A549 (cell line): ENCODE measurements around the gene KCNMA1.
"Not testable (repeated sequence)": the region's sequence is repeated elsewhere in the genome, so short reads cannot be mapped to it uniquely, and the experiment has no call there.

ENCODE experiments used
- KDM1A ChIP-seq: fragments of 200-600 bp; sonication (generic); IDR thresholded peaks from 2 replicates; pipeline ENCODE4 v1.6.1; 2016; ENCODE audit warnings: low read depth, mild to moderate bottlenecking
- NR3C1 ChIP-seq: fragments of >200 bp; sonication (Bioruptor Twin); formaldehyde crosslinking; IDR thresholded peaks from 3 replicates; pipeline ENCODE4 v1.6.1; 2017
- POLR2A ChIP-seq: IDR thresholded peaks from 2 replicates; pipeline ENCODE4 v1.6.1; 2012; ENCODE audit warnings: mild to moderate bottlenecking, low read length
- POLR2AphosphoS2 ChIP-seq: conservative IDR thresholded peaks from 2 replicates; pipeline ENCODE4 v1.6.1; 2012; ENCODE audit warnings: low read length, improper control_type of control experiment, inconsistent platforms
- RAD21 ChIP-seq, 2 experiments: fragments of >200 bp in 1 of 2; sonication (Bioruptor Twin) in 1 of 2; formaldehyde crosslinking in 1 of 2; IDR thresholded peaks in 1 of 2; conservative IDR thresholded peaks in 1 of 2; 2 replicates in 1 of 2; 3 replicates in 1 of 2; pipeline ENCODE4 v1.6.1; 2012 to 2018; ENCODE audit warnings: inconsistent platforms in 1 of 2
- RFX5 ChIP-seq: fragments of 450-650 bp; IDR thresholded peaks from 2 replicates; pipeline ENCODE4 v1.7.1; 2014; ENCODE audit warnings: antibody characterized with exemption, mild to moderate bottlenecking, moderate library complexity
- SREBF2 ChIP-seq: fragments of 450-650 bp; IDR thresholded peaks from 2 replicates; pipeline ENCODE4 v1.6.1; 2014; ENCODE audit warnings: mild to moderate bottlenecking, moderate library complexity
- TF ChIP-seq, protein P1 (sequence below): fragments of 250-450 bp; sonication (Bioruptor Pico); IDR thresholded peaks from 2 replicates; pipeline ENCODE4 v1.5.0; 2021; ENCODE audit warnings: mild to moderate bottlenecking, moderate library complexity, borderline replicate concordance
- TF ChIP-seq, protein P2 (sequence below): fragments of 200-600 bp; sonication (generic); IDR thresholded peaks from 2 replicates; pipeline ENCODE4 v1.6.1; 2016; ENCODE audit warnings: antibody characterized with exemption, mild to moderate bottlenecking, moderate library complexity
- TF ChIP-seq, protein P3 (sequence below): fragments of 150-350 bp; IDR thresholded peaks from 2 replicates; pipeline ENCODE4 v1.6.1; 2014; ENCODE audit warnings: low read depth, mild to moderate bottlenecking, low read length
- TF ChIP-seq, protein P4 (sequence below): fragments of >200 bp; sonication (Bioruptor Twin); formaldehyde crosslinking; IDR thresholded peaks from 3 replicates; pipeline ENCODE4 v1.5.1; 2016
- TF ChIP-seq, protein P5 (sequence below): fragments of >200 bp; sonication (Bioruptor Twin); formaldehyde crosslinking; IDR thresholded peaks from 3 replicates; pipeline ENCODE4 v1.6.1; 2016

DNA sequence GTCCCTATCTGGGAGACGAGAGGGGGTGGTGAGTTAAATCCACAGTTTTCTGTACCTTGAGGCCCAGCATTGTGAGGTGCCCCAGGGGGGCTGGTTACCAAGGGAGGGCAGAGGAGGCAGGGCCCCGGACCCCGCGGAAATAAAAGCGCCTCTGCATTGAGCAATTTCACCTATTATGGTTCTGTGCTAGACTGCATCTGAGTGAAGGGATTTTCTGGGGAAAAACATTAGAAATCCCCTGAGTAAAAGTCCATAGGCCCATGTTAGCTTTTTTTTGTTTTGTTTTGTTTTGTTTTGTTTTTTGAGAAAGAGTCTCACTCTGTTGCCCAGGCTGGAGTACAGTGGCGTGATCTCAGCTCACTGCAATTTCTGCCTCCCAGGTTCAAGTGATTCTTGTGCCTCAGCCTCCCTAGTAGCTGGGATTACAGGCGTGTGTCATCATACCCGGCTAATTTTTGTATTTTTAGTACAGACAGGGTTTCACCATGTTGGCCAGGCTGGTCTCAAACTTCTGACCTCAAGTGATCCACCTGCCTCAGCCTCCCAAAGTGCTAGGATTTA is 225.0 kb downstream of the KCNMA1 start:
- TF ChIP-seq POLR2A; RAD21 (conservative IDR thresholded peaks at IDR 0.05 in 1 of 2, IDR thresholded peaks at IDR 0.05 in 1 of 2); NR3C1; KDM1A; POLR2AphosphoS2; RFX5; SREBF2: not testable (repeated sequence)
- TF ChIP-seq, protein P1, sequence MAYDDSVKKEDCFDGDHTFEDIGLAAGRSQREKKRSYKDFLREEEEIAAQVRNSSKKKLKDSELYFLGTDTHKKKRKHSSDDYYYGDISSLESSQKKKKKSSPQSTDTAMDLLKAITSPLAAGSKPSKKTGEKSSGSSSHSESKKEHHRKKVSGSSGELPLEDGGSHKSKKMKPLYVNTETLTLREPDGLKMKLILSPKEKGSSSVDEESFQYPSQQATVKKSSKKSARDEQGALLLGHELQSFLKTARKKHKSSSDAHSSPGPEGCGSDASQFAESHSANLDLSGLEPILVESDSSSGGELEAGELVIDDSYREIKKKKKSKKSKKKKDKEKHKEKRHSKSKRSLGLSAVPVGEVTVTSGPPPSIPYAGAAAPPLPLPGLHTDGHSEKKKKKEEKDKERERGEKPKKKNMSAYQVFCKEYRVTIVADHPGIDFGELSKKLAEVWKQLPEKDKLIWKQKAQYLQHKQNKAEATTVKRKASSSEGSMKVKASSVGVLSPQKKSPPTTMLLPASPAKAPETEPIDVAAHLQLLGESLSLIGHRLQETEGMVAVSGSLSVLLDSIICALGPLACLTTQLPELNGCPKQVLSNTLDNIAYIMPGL (CRISPR knock-in tag) = not testable (repeated sequence)
- TF ChIP-seq, protein P2, sequence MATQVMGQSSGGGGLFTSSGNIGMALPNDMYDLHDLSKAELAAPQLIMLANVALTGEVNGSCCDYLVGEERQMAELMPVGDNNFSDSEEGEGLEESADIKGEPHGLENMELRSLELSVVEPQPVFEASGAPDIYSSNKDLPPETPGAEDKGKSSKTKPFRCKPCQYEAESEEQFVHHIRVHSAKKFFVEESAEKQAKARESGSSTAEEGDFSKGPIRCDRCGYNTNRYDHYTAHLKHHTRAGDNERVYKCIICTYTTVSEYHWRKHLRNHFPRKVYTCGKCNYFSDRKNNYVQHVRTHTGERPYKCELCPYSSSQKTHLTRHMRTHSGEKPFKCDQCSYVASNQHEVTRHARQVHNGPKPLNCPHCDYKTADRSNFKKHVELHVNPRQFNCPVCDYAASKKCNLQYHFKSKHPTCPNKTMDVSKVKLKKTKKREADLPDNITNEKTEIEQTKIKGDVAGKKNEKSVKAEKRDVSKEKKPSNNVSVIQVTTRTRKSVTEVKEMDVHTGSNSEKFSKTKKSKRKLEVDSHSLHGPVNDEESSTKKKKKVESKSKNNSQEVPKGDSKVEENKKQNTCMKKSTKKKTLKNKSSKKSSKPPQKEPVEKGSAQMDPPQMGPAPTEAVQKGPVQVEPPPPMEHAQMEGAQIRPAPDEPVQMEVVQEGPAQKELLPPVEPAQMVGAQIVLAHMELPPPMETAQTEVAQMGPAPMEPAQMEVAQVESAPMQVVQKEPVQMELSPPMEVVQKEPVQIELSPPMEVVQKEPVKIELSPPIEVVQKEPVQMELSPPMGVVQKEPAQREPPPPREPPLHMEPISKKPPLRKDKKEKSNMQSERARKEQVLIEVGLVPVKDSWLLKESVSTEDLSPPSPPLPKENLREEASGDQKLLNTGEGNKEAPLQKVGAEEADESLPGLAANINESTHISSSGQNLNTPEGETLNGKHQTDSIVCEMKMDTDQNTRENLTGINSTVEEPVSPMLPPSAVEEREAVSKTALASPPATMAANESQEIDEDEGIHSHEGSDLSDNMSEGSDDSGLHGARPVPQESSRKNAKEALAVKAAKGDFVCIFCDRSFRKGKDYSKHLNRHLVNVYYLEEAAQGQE = not testable (repeated sequence)
- TF ChIP-seq, protein P3, sequence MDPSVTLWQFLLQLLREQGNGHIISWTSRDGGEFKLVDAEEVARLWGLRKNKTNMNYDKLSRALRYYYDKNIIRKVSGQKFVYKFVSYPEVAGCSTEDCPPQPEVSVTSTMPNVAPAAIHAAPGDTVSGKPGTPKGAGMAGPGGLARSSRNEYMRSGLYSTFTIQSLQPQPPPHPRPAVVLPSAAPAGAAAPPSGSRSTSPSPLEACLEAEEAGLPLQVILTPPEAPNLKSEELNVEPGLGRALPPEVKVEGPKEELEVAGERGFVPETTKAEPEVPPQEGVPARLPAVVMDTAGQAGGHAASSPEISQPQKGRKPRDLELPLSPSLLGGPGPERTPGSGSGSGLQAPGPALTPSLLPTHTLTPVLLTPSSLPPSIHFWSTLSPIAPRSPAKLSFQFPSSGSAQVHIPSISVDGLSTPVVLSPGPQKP = not testable (repeated sequence)
- TF ChIP-seq, protein P4, sequence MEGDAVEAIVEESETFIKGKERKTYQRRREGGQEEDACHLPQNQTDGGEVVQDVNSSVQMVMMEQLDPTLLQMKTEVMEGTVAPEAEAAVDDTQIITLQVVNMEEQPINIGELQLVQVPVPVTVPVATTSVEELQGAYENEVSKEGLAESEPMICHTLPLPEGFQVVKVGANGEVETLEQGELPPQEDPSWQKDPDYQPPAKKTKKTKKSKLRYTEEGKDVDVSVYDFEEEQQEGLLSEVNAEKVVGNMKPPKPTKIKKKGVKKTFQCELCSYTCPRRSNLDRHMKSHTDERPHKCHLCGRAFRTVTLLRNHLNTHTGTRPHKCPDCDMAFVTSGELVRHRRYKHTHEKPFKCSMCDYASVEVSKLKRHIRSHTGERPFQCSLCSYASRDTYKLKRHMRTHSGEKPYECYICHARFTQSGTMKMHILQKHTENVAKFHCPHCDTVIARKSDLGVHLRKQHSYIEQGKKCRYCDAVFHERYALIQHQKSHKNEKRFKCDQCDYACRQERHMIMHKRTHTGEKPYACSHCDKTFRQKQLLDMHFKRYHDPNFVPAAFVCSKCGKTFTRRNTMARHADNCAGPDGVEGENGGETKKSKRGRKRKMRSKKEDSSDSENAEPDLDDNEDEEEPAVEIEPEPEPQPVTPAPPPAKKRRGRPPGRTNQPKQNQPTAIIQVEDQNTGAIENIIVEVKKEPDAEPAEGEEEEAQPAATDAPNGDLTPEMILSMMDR = not testable (repeated sequence)
- TF ChIP-seq, protein P5, sequence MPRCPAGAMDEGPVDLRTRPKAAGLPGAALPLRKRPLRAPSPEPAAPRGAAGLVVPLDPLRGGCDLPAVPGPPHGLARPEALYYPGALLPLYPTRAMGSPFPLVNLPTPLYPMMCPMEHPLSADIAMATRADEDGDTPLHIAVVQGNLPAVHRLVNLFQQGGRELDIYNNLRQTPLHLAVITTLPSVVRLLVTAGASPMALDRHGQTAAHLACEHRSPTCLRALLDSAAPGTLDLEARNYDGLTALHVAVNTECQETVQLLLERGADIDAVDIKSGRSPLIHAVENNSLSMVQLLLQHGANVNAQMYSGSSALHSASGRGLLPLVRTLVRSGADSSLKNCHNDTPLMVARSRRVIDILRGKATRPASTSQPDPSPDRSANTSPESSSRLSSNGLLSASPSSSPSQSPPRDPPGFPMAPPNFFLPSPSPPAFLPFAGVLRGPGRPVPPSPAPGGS = not testable (repeated sequence)
